DMS114 treated with DMSO at 0.1 percent for 48 hours (cell line): ENCODE measurements around the gene SLC49A3.

ENCODE experiments used
- DNase-seq: peaks from one replicate; lab custom pipeline; 2025; ENCODE audit not compliant: unreplicated experiment; lab: John Stamatoyannopoulos, UW

Gene SLC49A3

DNA sequence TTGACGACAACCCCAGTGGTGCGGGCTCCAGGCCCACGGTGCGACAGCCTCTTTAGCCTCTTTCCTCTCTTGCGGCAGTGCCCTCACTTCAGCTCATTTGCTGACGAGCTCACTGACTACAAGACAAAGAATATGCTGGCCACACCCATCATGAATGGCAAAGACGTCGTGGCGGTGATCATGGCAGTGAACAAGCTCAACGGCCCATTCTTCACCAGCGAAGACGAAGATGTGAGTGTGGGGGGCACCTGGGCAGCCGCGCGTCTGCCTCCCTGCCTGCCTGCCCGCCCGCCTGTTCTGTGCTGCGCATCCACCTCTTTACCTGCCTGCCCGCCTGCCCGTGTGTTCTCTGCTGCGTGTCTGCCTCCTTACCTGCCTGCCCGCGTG is 54.4 kb downstream of the SLC49A3 start:
- no peak for DNase-seq

DNA sequence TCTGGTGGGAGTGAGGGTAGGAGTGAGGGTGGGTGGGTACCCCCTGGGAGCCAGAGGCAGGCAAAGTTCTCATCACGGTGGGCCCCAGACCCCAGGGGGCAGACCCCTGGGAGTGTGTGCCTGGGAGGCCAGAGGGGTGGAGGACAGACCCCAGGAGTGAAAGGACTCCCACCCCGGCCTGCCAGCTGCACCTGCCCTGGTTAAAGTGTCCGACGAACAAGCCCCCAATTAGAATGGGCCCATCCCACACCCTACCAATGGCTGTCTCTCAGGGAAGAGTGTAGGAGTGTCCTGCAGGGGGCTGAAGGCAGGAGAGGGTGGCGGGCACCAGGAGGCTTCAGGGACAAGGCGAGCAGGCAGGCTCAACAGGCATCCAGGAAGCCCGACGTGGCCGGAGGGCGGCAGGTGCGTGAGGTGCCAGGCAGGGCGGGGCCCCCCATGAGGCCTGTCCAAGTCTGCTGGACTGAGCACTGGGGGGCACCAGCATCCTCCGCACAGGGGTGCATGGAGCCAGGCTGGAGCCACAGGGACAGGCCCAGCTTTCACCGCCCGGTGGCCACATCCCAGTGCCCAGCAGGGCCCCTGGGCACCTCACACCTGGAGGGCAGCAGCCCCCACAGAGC is 54.9 kb downstream of the SLC49A3 start:
- DNase-seq: no peak

GRCh38 chr4:633406-633805 is 55.5 kb downstream of the SLC49A3 start:
- DNase-seq: no peak

DNA sequence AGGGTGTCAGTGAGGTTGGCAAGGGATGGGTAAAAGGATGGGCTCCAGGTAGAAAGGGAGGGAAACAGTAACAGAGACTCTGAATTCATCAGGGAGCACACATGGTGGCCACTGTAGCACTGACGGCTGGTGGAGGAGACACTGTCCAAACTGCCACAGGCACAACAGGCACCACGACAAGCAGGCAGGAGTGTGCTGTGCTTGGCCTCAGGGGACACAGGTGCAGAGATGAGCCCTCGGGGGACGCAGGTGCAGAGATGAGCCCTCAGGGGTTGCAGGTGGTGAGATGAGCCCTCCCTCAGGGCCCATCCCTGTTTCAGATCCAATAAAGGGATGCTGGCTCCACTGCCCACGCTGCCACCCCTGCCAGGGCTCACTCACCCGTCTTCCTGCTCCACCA is 56.0 kb downstream of the SLC49A3 start:
- no peak for DNase-seq

DNA sequence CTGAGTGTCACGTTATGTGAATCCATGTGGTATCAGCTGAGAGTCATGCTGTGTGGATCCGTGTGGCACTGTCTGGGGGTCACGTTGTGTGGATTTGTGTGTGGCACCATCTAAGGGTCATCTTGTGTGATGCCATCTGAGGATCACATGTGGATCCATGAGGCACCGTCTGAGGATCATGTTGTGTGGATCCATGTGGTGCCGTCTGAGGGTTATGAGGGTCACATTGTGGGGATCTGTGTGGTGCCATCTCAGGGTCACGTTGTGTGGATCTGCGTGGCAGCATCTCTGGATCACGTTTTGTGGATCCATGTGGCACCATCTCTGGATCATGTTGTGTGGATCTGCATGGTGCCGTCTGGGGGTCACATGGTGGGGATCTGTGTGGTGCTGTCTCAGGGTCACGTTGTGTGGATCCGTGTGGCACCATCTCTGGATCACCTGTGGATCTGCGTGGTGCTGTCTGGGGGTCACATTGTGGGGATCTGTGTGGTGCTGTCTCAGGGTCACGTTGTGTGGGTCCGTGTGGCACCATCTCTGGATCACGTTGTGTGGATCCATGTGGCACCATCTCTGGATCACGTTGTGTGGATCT is 56.7 kb downstream of the SLC49A3 start:
- DNase-seq: no peak
